ENCODE data around the gene KIF23.

- TF ChIP-seq POLR2A (IDR thresholded peaks at IDR 0.05) = no peak
- TF ChIP-seq CTCF (IDR thresholded peaks at IDR 0.05) = no peak
These were observed 18.7 kb upstream of the KIF23 start for GRCh38 chr15:69395460-69395859.
